GM20431 (cell line): Measurements from ENCODE around the gene ZBTB4.

ENCODE experiments used
- in situ Hi-C: fragments of 300-500 bp; cut with MseI, MboI; formaldehyde crosslinking; loops from one replicate; pipeline ENCODE4 v1.15.0; 2020; ENCODE audit warnings: low sequenced_read_pairs; ENCODE audit not compliant: unreplicated experiment

Gene ZBTB4, protein sequence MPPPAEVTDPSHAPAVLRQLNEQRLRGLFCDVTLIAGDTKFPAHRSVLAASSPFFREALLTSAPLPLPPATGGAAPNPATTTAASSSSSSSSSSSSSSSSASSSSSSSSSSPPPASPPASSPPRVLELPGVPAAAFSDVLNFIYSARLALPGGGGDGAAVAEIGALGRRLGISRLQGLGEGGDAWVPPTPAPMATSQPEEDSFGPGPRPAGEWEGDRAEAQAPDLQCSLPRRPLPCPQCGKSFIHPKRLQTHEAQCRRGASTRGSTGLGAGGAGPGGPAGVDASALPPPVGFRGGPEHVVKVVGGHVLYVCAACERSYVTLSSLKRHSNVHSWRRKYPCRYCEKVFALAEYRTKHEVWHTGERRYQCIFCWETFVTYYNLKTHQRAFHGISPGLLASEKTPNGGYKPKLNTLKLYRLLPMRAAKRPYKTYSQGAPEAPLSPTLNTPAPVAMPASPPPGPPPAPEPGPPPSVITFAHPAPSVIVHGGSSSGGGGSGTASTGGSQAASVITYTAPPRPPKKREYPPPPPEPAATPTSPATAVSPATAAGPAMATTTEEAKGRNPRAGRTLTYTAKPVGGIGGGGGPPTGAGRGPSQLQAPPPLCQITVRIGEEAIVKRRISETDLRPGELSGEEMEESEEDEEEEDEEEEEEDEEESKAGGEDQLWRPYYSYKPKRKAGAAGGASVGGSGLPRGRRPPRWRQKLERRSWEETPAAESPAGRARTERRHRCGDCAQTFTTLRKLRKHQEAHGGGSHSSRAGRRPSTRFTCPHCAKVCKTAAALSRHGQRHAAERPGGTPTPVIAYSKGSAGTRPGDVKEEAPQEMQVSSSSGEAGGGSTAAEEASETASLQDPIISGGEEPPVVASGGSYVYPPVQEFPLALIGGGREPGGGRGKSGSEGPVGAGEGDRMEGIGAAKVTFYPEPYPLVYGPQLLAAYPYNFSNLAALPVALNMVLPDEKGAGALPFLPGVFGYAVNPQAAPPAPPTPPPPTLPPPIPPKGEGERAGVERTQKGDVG

DNA sequence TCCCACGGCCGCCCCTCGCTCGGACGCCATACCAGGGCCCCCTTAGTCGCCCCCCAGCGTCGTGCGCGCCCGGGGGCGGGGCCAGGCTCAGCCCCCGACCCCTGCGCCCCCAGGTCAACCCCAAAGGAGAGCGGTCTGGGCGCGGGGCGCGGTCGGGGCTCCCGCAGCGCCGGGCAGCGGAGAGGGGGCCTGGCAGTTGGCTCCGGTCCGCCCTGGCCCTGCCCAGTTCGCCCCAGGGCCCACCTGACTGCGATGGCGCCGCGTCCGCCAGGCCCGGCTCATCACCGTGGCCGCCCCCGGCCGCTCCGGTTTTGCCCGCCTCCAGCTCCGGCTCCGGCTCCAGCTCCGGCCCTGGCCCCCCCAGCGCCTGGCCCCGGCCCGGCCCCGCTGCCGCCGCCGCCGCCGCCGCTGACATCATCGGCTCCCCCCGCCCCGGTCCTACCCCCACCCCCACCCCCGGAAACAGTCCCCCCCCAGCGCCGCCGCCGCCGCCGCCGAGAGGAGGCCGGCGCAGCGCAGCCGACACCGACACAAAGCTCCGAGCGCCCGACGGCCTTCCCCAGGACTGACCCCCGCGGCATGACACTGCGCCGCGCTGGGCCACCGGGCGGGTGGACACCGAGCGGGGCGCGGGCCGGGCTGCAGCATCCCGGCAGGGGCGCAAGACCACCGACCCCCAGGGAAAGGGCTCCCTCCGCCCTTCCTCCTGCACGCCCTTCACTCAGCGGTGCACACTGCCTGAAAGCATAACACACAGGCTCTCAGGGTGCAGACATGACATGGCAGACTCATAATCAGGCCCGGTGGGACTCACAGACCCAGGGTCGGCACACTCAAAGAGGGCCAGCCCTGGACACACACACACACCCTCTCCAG lies at the start of gene ZBTB4:
Gene ZBTB4, minus strand, starts transcription at position 419 of the 876 bp plus-strand sequence. CDS start 12,830 bp downstream, outside the sequence.
- in situ Hi-C loops, result no loop called here

DNA sequence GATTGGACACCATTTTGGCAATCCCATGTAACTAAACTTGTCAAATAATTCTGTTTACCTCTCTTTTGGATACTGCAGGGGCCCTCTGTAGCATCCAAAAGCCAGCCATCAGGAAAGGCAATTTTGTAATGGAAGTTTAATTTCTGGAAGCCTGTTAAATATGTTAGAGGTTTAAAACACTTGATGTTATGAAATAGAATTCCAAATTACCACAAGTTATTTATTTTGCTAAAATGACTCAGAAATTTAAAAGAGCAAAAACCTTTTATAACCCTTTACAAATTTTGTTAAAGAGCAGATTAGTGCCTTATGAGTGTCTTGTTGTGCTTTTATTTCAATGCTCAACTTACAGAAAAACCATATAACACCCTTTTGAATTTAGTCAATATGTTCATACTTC lies 49.4 kb upstream of the ZBTB4 start:
- in situ Hi-C loops, result no loop called here

DNA sequence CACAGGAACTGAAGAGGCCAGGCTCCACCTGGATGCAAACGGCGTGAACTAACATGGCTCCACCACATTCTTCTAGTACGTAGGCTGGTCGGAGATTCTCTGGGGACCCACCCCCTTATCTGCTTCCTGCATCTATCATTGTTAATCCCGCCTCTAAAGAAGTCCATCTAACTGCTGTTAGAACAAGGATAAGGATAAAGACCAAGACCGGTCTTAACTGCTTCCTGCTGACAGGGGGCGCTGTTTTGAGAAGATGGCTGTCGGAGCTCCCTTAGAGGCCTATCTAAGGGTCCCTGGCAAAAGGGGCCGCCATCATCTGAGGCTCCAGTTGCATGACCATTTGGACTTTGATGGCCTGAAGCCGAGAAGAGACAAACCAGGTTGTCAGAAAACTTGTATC lies 43.6 kb upstream of the ZBTB4 start:
- in situ Hi-C loops, result no loop called here

DNA sequence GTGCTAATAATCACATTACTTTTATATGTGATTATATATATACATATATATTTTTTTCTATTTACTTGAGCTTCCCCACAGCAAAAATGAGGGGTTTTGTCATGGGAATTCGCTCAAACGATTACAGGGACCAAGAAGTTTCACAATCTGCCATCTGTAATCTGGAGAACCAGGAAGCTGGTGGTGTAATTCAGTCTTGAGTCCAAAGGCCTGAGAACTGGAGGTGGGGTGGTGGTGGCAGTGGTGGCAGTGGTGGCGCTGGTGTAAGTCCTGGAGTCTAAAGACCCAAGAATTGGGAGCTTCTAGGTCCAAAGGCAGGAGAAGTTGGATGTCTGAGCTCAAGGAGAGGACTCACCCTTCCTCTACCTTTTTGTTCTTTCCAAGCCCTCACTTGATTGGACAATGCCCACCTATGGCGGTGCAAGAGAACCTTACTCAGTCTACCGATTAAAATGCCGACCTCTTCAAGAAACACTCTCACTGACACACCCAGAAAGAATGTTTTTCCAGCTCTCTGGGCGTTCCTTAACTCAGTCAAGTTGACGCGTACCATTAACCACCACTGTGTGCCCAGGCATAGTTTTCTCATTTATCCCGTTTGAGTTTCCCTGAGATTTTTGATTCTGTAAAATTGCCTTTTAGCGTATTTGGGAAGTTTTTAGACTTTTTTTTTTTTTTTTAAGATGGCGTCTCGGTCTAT lies 36.6 kb upstream of the ZBTB4 start:
- in situ Hi-C loops, result loop anchor here (10.0 kb wide), 1 partner anchor 49 kb away; the partner anchor contains the start of gene SENP3

DNA sequence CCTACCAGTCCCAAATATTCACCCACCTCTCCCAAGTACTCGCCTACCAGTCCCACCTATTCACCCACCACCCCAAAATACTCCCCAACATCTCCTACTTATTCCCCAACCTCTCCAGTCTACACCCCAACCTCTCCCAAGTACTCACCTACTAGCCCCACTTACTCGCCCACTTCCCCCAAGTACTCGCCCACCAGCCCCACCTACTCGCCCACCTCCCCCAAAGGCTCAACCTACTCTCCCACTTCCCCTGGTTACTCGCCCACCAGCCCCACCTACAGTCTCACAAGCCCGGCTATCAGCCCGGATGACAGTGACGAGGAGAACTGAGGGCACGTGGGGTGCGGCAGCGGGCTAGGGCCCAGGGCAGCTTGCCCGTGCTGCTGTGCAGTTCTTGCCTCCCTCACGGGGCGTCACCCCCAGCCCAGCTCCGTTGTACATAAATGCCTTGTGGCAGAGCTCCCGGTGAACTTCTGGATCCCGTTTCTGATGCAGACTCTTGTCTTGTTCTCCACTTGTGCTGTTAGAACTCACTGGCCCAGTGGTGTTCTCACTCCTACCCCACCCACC lies 34.5 kb upstream of the ZBTB4 start:
- in situ Hi-C loops, result loop anchor here (10.0 kb wide), 1 partner anchor 51 kb away; the partner anchor contains the start of gene SENP3

DNA sequence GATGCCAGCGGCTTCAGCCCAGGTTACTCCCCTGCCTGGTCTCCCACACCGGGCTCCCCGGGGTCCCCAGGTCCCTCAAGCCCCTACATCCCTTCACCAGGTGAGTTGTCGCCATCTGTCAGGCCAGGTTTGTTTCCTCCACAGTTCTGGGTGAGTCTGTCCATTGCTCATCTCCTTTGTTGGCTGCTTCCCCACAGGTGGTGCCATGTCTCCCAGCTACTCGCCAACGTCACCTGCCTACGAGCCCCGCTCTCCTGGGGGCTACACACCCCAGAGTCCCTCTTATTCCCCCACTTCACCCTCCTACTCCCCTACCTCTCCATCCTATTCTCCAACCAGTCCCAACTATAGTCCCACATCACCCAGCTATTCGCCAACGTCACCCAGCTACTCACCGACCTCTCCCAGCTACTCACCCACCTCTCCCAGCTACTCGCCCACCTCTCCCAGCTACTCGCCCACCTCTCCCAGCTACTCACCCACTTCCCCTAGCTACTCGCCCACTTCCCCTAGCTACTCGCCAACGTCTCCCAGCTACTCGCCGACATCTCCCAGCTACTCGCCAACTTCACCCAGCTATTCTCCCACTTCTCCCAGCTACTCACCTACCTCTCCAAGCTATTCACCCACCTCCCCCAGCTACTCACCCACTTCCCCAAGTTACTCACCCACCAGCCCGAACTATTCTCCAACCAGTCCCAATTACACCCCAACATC lies 33.6 kb upstream of the ZBTB4 start:
- in situ Hi-C loops, result loop anchor here (10.0 kb wide), 1 partner anchor 52 kb away; the partner anchor contains the start of gene SENP3

DNA sequence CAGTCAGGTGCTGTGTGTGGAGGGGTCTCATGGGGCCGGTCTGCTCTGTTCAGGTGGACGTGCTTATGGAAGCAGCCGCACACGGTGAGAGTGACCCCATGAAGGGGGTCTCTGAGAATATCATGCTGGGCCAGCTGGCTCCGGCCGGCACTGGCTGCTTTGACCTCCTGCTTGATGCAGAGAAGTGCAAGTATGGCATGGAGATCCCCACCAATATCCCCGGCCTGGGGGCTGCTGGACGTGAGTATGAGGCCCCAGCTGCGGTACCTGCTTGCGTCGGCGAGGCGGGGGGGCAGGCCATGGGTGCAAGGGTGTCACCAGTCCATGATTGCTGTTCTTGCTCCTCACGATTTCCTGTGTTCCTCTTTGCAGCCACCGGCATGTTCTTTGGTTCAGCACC lies 32.7 kb upstream of the ZBTB4 start:
- in situ Hi-C loops, result loop anchor here (10.0 kb wide), 1 partner anchor 53 kb away; the partner anchor contains the start of gene SENP3

DNA sequence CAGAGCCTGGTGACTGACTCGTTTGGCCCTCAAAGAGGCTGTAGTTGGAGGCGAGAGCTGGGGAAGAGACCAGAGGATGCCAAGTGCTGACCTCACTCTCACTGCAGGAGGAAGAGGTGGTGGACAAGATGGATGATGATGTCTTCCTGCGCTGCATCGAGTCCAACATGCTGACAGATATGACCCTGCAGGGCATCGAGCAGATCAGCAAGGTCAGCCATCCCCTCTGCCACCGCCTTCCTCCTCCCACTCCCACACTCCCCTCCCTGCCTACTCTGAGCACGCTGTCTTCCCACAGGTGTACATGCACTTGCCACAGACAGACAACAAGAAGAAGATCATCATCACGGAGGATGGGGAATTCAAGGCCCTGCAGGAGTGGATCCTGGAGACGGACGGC lies 31.7 kb upstream of the ZBTB4 start:
- in situ Hi-C loops, result loop anchor here (10.0 kb wide), 1 partner anchor 54 kb away; the partner anchor contains the start of gene SENP3

DNA sequence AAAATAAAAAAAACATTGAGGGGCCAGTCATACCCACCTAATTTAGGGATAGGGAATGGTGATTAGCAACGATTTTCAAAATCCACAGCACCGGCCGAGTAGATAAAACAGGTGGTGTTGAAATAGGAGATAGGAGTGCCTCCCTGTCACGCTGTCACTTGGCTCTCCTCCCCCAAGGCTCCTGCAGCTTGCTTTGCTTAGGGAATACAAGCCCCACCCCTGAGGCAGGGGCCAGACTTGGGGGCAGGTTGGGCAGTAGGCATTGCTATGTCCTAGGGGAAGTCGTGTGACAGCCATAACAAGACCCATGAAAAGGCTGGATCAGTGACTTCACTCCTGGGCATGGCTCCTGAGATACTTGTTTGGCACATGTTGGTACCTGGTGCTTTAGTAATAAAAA lies 30.5 kb upstream of the ZBTB4 start:
- in situ Hi-C loops, result loop anchor here (10.0 kb wide), 1 partner anchor 55 kb away; the partner anchor contains the start of gene SENP3

DNA sequence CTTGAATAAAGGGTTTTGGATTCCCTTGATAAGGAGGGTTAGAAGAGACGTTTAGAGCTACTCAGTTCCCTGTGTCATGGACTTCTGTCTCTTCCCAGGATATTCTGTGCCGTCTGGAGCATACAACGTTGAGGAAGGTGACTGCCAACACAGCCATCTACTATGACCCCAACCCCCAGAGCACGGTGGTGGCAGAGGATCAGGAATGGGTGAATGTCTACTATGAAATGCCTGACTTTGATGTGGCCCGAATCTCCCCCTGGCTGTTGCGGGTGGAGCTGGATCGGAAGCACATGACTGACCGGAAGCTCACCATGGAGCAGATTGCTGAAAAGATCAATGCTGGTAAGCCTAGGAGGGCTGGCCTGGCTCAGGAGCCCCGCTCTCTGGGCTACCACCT lies 29.4 kb upstream of the ZBTB4 start:
- in situ Hi-C loops, result no loop called here

DNA sequence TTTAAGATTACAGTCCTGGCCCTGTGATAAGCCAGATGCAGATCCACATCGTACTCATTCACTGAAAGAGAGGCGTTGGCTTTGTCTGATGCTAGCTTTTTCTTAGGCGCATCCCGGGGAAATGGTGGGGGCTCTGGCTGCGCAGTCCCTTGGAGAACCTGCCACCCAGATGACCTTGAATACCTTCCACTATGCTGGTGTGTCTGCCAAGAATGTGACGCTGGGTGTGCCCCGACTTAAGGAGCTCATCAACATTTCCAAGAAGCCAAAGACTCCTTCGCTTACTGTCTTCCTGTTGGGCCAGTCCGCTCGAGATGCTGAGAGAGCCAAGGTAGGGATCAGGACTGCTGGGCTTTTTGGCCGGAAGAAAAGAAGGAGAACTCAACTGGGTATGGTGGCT lies 28.7 kb upstream of the ZBTB4 start:
- in situ Hi-C loops, result no loop called here

DNA sequence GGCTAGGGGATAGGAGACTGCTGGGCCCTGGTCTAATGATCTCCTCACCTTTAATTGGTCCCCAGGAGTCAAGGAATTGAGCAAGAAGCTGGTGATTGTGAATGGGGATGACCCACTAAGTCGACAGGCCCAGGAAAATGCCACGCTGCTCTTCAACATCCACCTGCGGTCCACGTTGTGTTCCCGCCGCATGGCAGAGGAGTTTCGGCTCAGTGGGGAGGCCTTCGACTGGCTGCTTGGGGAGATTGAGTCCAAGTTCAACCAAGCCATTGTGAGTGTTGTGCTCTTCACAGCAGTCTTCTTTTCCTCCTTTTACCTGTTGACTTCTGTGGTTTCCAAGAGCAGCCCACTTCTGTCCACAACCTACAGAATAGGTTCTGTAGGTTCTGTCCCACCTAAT lies 24.1 kb upstream of the ZBTB4 start:
- in situ Hi-C loops, result no loop called here

DNA sequence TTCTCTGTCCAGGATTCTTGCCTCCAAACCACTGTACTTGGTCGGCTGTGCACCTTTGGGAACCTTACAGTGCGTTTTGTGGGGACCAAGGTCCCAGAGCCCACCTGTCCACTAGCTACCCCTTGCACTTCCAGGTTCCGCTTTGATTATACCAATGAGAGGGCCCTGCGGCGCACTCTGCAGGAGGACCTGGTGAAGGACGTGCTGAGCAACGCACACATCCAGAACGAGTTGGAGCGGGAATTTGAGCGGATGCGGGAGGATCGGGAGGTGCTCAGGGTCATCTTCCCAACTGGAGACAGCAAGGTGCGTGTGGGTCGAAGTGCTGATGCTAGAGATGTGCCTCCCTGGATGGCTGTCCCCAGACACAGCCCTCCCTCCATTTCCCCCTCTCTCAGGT lies 23.6 kb upstream of the ZBTB4 start:
- in situ Hi-C loops, result no loop called here

DNA sequence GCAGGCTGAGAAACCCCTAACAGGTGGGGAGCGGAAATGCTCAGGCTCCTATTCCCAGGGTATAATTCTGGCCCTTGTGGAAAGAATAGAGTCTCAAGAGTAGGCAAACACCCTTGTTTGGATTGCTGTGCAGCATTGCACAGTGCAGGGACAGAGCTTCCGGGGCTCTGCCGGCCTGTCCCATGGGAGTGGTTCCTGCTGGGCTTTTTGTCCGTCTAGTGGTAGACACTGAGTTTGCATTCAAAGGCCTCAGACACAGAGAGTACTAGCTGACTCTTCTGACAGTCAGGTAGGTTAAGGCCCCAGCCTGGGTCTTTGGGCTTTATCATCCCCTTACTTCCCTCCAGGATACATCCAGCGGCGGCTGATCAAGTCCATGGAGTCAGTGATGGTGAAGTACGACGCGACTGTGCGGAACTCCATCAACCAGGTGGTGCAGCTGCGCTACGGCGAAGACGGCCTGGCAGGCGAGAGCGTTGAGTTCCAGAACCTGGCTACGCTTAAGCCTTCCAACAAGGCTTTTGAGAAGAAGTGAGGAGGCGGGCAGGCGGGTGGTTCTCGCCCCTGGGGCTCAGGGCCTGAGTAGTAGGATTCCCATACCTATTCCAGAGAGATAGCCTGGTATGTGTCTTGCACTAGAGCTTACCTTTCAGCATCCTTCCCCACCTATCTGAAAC lies 22.9 kb upstream of the ZBTB4 start:
- in situ Hi-C loops, result no loop called here

DNA sequence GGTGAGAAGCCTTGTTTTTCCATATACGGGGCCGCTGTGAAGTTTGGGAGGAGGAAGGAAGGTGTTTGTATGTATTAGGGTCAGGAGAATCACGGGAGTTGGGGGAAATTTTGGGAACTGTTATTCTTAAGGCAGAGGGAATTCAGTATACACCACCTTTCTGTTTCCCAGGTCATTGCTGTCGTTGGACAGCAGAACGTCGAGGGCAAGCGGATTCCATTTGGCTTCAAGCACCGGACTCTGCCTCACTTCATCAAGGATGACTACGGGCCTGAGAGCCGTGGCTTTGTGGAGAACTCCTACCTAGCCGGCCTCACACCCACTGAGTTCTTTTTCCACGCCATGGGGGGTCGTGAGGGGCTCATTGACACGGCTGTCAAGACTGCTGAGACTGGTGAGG lies 22.3 kb upstream of the ZBTB4 start:
- in situ Hi-C loops, result no loop called here

DNA sequence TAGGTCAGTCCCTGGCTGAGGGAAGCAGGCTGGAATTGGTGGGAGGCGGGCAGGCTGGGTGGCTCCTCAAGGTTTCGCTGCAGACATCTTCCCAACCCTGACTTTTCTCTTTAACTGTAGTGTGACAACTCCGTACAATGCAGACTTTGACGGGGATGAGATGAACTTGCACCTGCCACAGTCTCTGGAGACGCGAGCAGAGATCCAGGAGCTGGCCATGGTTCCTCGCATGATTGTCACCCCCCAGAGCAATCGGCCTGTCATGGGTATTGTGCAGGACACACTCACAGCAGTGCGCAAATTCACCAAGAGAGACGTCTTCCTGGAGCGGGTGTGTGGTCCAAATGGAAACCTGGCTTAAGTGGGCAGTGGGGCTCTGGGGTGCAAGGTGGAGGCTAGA lies 19.7 kb upstream of the ZBTB4 start:
- in situ Hi-C loops, result no loop called here

DNA sequence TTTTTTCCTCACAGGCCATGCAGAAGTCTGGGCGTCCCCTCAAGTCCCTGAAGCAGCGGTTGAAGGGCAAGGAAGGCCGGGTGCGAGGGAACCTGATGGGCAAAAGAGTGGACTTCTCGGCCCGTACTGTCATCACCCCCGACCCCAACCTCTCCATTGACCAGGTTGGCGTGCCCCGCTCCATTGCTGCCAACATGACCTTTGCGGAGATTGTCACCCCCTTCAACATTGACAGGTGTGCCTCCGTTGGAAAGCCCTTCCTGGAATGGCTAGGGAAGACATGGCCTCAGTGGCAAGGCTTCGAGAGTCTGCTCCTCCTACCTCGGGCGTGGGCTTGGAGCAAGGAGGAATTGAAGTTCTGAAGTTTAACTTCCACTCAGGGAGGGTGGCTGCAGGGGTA lies 18.2 kb upstream of the ZBTB4 start:
- in situ Hi-C loops, result no loop called here

DNA sequence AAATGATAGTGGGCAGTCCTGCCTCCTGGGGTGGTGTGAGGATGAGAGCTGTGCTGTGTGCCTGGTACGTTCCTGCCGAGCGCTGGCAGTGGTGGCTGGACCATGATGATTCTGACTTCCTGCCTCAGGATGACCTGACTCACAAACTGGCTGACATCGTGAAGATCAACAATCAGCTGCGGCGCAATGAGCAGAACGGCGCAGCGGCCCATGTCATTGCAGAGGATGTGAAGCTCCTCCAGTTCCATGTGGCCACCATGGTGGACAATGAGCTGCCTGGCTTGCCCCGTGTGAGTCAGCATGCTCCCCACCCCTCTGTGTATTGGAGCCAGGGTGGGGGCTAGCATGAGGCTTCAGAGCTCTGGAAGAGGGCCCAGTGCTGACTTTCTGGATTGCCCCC lies 17.8 kb upstream of the ZBTB4 start:
- in situ Hi-C loops, result no loop called here
